ENCODE measurements around the gene ABCA2.

The ABCA2 gene

GRCh38 chr9:136996361-136997292, 31.4 kb downstream of the ABCA2 start, which contains the start of gene CLIC3:
Gene CLIC3 (minus strand): TSS chr9:136996568. CDS start chr9:136996543, 25 bp downstream.
- no peak for FAIRE-seq

DNA sequence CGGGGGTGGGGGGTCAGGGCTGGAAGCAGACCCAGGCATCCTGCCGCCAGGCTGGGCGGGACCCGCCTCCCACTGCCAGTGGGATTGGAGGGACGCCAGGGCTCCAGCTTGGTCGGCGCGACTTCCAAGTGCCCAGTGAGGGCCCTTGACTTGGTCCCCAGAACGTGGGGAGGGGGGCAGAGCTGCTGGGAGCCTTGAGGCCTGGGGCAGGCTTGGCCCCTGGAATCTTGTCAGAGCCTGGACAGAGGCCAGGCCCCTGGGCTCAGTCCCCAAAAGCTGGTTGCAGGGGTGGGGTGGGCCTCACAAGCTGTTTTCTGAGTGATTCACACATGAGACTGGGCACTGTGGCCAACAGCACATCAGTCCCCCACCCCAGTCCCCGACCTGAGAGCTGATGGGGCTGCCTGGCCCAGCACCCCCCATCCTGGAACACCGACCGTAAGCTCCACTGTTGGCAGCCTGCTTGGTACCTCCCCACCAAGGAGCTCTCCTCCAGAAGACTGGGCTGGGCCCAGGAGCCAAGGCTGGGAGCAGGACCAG, 32.2 kb downstream of the ABCA2 start:
- no peak for FAIRE-seq

GRCh38 chr9:136995362-136995761, 32.7 kb downstream of the ABCA2 start:
- no peak for FAIRE-seq

DNA sequence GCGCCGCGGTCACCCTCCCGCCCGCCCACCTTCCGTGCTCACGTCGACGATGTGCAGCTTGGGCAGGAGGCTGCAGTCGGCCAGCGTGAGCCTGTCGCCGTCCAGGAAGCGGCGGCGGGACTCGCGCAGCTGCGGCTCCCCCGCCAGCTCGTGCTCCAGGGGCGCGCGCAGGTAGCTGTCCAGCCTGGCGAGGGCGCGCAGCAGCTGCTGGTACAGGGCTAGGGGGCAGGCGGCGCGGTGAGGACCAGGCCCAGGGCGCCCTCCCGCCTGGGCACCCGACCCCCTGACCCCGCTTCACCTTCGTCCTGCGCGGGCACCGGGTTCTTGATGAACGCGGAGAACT, 33.2 kb downstream of the ABCA2 start:
- no peak for FAIRE-seq

- FAIRE-seq, result no peak
Observed at GRCh38 chr9:136994180-136994887, 33.7 kb downstream of the ABCA2 start.

DNA sequence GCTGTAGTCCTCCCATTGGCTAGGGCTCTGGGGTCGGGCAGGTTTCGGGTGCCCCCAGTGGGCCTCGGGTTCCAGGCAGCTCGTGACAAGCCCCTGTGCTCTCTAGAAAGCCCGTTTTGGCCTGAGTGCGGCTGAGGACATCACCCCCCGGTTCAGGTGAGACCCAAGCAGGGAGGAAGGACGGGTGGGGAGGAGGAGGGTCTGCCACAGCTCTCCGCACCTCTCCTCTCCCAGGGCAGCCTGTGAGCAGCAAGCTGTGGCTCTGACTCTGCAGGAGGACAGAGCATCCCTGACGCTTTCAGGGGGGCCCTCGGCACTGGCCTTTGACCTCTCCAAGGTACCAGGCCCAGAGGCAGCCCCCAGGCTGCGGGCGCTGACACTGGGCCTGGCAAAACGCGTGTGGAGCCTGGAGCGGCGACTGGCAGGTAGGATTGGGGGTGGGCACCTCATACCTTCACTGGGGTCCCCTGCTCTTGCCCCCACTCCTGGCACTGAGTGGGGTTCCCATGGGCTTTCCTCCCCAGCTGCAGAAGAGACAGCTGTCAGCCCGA, 35.1 kb downstream of the ABCA2 start:
- no peak for FAIRE-seq

GRCh38 chr9:136991993-136992818, 35.8 kb downstream of the ABCA2 start, which contains the start of gene PAXX:
Gene PAXX (plus strand): TSS chr9:136992422. CDS start chr9:136992444, 22 bp downstream.
- FAIRE-seq, result no peak

GRCh38 chr9:136990242-136990911, 37.7 kb downstream of the ABCA2 start:
- FAIRE-seq, result no peak

GRCh38 chr9:136988872-136989271, 39.2 kb downstream of the ABCA2 start:
- no peak for FAIRE-seq

- no peak for FAIRE-seq
Observed at GRCh38 chr9:136985853-136986252, 42.2 kb downstream of the ABCA2 start.

DNA sequence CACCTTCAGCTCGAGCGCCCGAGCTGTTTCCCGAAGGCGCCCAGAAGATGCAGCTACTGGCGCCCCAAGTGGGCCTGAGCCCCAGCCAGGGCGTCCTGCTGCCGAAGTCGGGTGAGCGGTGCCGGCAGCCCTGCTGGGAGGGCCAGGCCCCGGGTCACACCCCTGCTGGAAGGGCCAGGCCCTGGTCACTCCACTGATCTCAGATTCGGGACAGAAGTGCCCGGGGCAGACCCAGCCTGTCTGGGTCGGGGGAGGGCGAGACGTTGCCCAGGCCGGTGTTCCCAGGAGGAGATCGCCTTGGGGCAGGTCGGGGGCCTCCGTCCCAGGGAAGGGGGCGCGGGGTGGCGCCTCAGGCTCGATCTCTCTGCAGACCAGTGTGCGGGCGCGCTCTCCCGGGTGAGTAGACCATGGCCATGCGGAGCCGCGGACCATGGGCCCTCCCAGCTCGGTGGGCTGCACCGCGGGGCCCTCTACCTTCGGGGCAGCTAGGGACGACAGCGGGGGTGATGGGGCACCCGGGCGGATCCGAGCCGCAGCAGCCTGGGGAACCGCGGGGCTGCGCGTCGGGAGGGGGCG, 42.9 kb downstream of the ABCA2 start:
- FAIRE-seq, result no peak

DNA sequence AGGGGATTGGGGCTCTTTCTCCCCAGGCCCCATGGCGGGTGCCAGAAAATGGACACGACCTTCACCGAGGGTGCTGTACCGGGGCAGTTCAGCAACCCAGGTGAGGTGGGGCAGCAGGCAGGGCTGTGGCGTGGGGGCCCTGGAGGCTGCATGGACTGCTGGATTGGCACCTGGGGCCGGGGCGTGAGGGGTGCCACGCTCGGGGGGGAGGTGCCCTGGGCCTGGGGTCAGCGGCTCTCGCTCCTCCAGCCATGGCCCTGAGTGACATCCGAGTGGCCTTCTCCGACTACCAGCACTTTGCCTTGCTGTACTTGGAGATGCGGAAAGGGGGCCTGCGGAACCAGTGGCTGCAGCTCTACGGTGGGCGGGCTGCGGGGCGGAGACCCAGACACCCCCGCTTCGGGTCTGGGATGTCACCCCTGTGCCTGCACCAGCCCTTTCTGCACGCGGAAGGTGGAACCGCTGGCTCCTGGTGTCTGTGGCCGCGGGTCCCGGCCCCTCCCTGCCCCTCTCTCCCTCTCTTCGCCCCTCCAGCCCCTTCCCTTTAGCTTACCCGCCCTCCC, 43.5 kb downstream of the ABCA2 start:
- FAIRE-seq, result no peak

- no peak for FAIRE-seq
Observed at GRCh38 chr9:136983656-136984314, 44.3 kb downstream of the ABCA2 start.

GRCh38 chr9:136983167-136983566, 44.9 kb downstream of the ABCA2 start:
- no peak for FAIRE-seq

GRCh38 chr9:136982232-136983051, 45.6 kb downstream of the ABCA2 start, which contains the start of gene LCNL1:
Gene LCNL1 (plus strand): TSS chr9:136982993. CDS start chr9:136983587, 594 bp downstream.
- no peak for FAIRE-seq

GRCh38 chr9:136981588-136982231, 46.3 kb downstream of the ABCA2 start:
- FAIRE-seq, result no peak

- FAIRE-seq, result no peak
Observed at GRCh38 chr9:136980669-136981478, 47.2 kb downstream of the ABCA2 start.
